Endodermal cell (in vitro differentiated cells): ENCODE measurements around the gene SUSD2. TPM values are rescaled to one million over a fixed set of nuclear protein-coding genes. Genes with fewer than 3 reads are reported as not detected.
A peak's percentile ranks its signal among the peaks of the same experiment; 100 is the strongest.

ENCODE experiments used
- DNase-seq: peaks from one replicate; pipeline ENCODE4 v3.0.0-alpha.2; 2017
- H3K27ac ChIP-seq: 2 replicates; pipeline ENCODE4 v1.5.1; 2013; ENCODE audit warnings: mild to moderate bottlenecking, low read depth, low read length, moderate library complexity
- H3K27me3 ChIP-seq: 2 replicates; pipeline ENCODE4 v1.6.1; 2013; ENCODE audit warnings: mild to moderate bottlenecking, low read length, moderate library complexity; ENCODE audit not compliant: insufficient read depth, control insufficient read depth, poor library complexity, severe bottlenecking
- H3K36me3 ChIP-seq: 2 replicates; pipeline ENCODE4 v1.7.0; 2013; ENCODE audit warnings: mild to moderate bottlenecking, low read length, moderate library complexity; ENCODE audit not compliant: control insufficient read depth, insufficient read depth
- H3K4me1 ChIP-seq: one replicate; pipeline ENCODE4 v1.7.0; 2013; ENCODE audit warnings: low read length; ENCODE audit not compliant: control insufficient read depth, insufficient read depth
- H3K4me3 ChIP-seq: 2 replicates; pipeline ENCODE4 v1.5.1; 2013; ENCODE audit warnings: mild to moderate bottlenecking, low read length, moderate library complexity
- H3K9ac ChIP-seq: 2 replicates; pipeline ENCODE4 v1.6.1; 2013; ENCODE audit warnings: mild to moderate bottlenecking, low read length, moderate library complexity; ENCODE audit not compliant: poor library complexity, severe bottlenecking; ENCODE audit errors: extremely low read depth
- H3K9me3 ChIP-seq: 2 replicates; pipeline ENCODE4 v1.6.1; 2013; ENCODE audit warnings: mild to moderate bottlenecking, low read length, moderate library complexity; ENCODE audit not compliant: control insufficient read depth
- H3K27ac Mint-ChIP-seq: 2 replicates; pipeline ENCODE4 v1.8.0; 2020; ENCODE audit warnings: mixed read lengths
- H3K27me3 Mint-ChIP-seq: 2 replicates; pipeline ENCODE4 v1.8.0; 2021; ENCODE audit warnings: mild to moderate bottlenecking, mixed read lengths; ENCODE audit not compliant: insufficient read depth
- H3K36me3 Mint-ChIP-seq: 2 replicates; pipeline ENCODE4 v1.8.0; 2020; ENCODE audit warnings: low read depth, mixed read lengths
- H3K4me1 Mint-ChIP-seq: 2 replicates; pipeline ENCODE4 v1.8.0; 2020; ENCODE audit warnings: mixed read lengths
- H3K4me3 Mint-ChIP-seq: 2 replicates; pipeline ENCODE4 v1.8.0; 2020; ENCODE audit warnings: mild to moderate bottlenecking, moderate library complexity, mixed read lengths
- H3K9me3 Mint-ChIP-seq: 2 replicates; pipeline ENCODE4 v1.8.0; 2020; ENCODE audit warnings: mild to moderate bottlenecking, mixed read lengths
- CTCF ChIP-seq: fragments of 200-600 bp; sonication (generic); conservative IDR thresholded peaks from 2 replicates; pipeline ENCODE4 v1.5.0; 2021; ENCODE audit warnings: antibody characterized with exemption, mild to moderate bottlenecking
- WGBS, 2 experiments: methylation state at CpG; one replicate each; pipeline versions ENCODE4 v1.1.5 to v1.1.7; 2013; ENCODE audit warnings: missing lambda C conversion rate in 2 of 2, mixed read lengths in 1 of 2; ENCODE audit not compliant: insufficient coverage in 1 of 2, insufficient read length in 1 of 2; 5-methylcytosine and 5-hydroxymethylcytosine counted together
- total RNA-seq, 2 donors: library from RNA; stranded (reverse); fragmentation: NEBNext Ultra II Directional in 1 of 2; extraction: Animal tissue kit (Norgen Biotek cat#: 25700) in 1 of 2; gene quantifications; 2 replicates in 1 of 2; 3 replicates in 1 of 2; pipeline ENCODE4 v1.2.1, GENCODE V29; 2021

Gene SUSD2
- total RNA-seq, 2 donors from 2014 or later, result 0.40 to 1.6 TPM

- Histone ChIP-seq H3K9ac (no peak overlapping the region), H3K9me3 (no peaks in the 10 kb centered on the region), H3K4me3 (no peak overlapping the region), H3K27me3 (no peaks in the 10 kb centered on the region), H3K36me3 (peaks cover 8% of the 10 kb centered on the region), H3K4me1 (no peaks in the 10 kb centered on the region), H3K27ac (no peak overlapping the region)
- peak overlapping the region; percentile 39 for H3K27ac Mint-ChIP-seq
- H3K27me3 Mint-ChIP-seq, result no peaks in the 10 kb centered on the region
- TF ChIP-seq CTCF, result peak; percentile 75
- no peaks in the 10 kb centered on the region for H3K4me1 Mint-ChIP-seq
- H3K9me3 Mint-ChIP-seq, result no peaks in the 10 kb centered on the region
- peaks cover 5% of the 10 kb centered on the region for H3K36me3 Mint-ChIP-seq
- peak; percentile 76 for DNase-seq
- 90 to 95% methylated on average over 16 to 21 of the region's 21 CpGs for WGBS, 2 experiments
- H3K4me3 Mint-ChIP-seq, result no peak overlapping the region
Measured at GRCh38 chr22:24178502-24179440, 2.5 kb upstream of the SUSD2 start.

- Histone ChIP-seq H3K9ac (no peak overlapping the region), H3K27me3 (no peaks in the 10 kb centered on the region), H3K36me3 (peaks cover 8% of the 10 kb centered on the region), H3K4me3 (no peak overlapping the region), H3K9me3 (no peaks in the 10 kb centered on the region), H3K4me1 (no peaks in the 10 kb centered on the region), H3K27ac (no peak overlapping the region)
- DNase-seq, result no peak
- TF ChIP-seq CTCF, result no peak
- H3K4me3 Mint-ChIP-seq, result no peak overlapping the region
- H3K27me3 Mint-ChIP-seq, result no peaks in the 10 kb centered on the region
- WGBS, 2 experiments, result 91 to 97% methylated on average over 11 to 17 of the region's 17 CpGs
- no peaks in the 10 kb centered on the region for H3K9me3 Mint-ChIP-seq
- no peaks in the 10 kb centered on the region for H3K4me1 Mint-ChIP-seq
- H3K27ac Mint-ChIP-seq, result no peak overlapping the region
- peaks cover 5% of the 10 kb centered on the region for H3K36me3 Mint-ChIP-seq
Measured at GRCh38 chr22:24179478-24180210, 1.6 kb upstream of the SUSD2 start.

- no peak for DNase-seq
- Mint-ChIP-seq H3K27me3 (no peaks in the 10 kb centered on the region), H3K9me3 (no peaks in the 10 kb centered on the region), H3K4me3 (no peak overlapping the region), H3K4me1 (no peaks in the 10 kb centered on the region), H3K36me3 (peaks cover 3% of the 10 kb centered on the region), H3K27ac (no peak overlapping the region)
- H3K36me3 ChIP-seq, result peaks cover 4% of the 10 kb centered on the region
- 91 to 93% methylated on average over 11 to 16 of the region's 16 CpGs for WGBS, 2 experiments
- H3K9me3 ChIP-seq, result no peaks in the 10 kb centered on the region
- H3K4me1 ChIP-seq, result no peaks in the 10 kb centered on the region
- no peak overlapping the region for H3K9ac ChIP-seq
- H3K4me3 ChIP-seq, result no peak overlapping the region
- no peak for TF ChIP-seq CTCF
- no peaks in the 10 kb centered on the region for H3K27me3 ChIP-seq
- no peak overlapping the region for H3K27ac ChIP-seq
Measured at GRCh38 chr22:24180316-24181087, 785 bp upstream of the SUSD2 start.
